Kidney (tissue), 14 donors: ENCODE data around the gene USP24. TPM values are rescaled to one million over a fixed set of nuclear protein-coding genes. Genes with fewer than 3 reads are reported as not detected.
A peak's percentile ranks its signal among the peaks of the same experiment; 100 is the strongest.

ENCODE experiments used
- DNase-seq, 5 donors: peaks; one replicate each; pipeline ENCODE4 v3.0.0-alpha.2; 2013 to 2020
- FAIRE-seq: peaks from 2 replicates; lab custom pipeline; 2012; peaks lifted over from hg19 to GRCh38; lab: Jason Lieb, UNC
- H3K27ac ChIP-seq, 2 donors: one replicate each; pipeline ENCODE4 v1.7.0; 2013; ENCODE audit warnings: low read depth in 2 of 2, low read length in 2 of 2, inconsistent platforms in 1 of 2
- H3K27me3 ChIP-seq: one replicate; pipeline ENCODE4 v1.7.1; 2013; ENCODE audit warnings: low read length, inconsistent platforms; ENCODE audit not compliant: control insufficient read depth, insufficient read depth
- H3K36me3 ChIP-seq, 3 donors: one replicate each; pipeline versions ENCODE4 v1.7.0 to v1.7.1; 2013; ENCODE audit warnings: low read length in 3 of 3, control low read depth in 1 of 3, inconsistent platforms in 1 of 3; ENCODE audit not compliant: insufficient read depth in 3 of 3, control insufficient read depth in 2 of 3
- H3K4me1 ChIP-seq, 3 donors: one replicate each; pipeline versions ENCODE4 v1.7.0 to v1.7.1; 2013; ENCODE audit warnings: low read length in 3 of 3, inconsistent platforms in 1 of 3, low read depth in 1 of 3; ENCODE audit not compliant: control insufficient read depth in 2 of 3, insufficient read depth in 2 of 3
- H3K4me3 ChIP-seq, 3 donors: one replicate each; pipeline versions ENCODE4 v1.7.0 to v1.8.1; 2013; ENCODE audit warnings: low read length in 3 of 3, control low read depth in 1 of 3, inconsistent platforms in 1 of 3
- H3K9ac ChIP-seq, 3 donors: one replicate each; pipeline versions ENCODE4 v1.7.0 to v1.7.1; 2013; ENCODE audit warnings: low read length in 3 of 3, control low read depth in 1 of 3, inconsistent platforms in 1 of 3
- H3K9me3 ChIP-seq, 3 donors: one replicate each; pipeline versions ENCODE4 v1.7.0 to v1.7.1; 2013; ENCODE audit warnings: low read length in 3 of 3, control low read depth in 1 of 3, inconsistent platforms in 1 of 3; ENCODE audit not compliant: control insufficient read depth in 2 of 3, insufficient read depth in 1 of 3
- CTCF ChIP-seq: IDR thresholded peaks from 3 replicates; pipeline ENCODE4 v1.5.1; 2012; ENCODE audit warnings: mild to moderate bottlenecking, moderate library complexity, borderline replicate concordance; ENCODE audit not compliant: insufficient read depth; ENCODE audit errors: extremely low read depth
- intact Hi-C: fragments of 100-400 bp; cut with DNase I; formaldehyde crosslinking; loops from one replicate; pipeline ENCODE4 v1.11.1; 2022
- polyA plus RNA-seq: library from polyadenylated mRNA; stranded (reverse); fragments of 350-450 nt; fragmentation: Illumina TruSeq; extraction: RNeasy Lipid Tissue Mini Kit (QIAGEN cat#74804); gene quantifications from one replicate; pipeline ENCODE4 v1.2.3, GENCODE V29; 2014; ENCODE audit warnings: low read depth, low replicate concordance; ENCODE audit not compliant: insufficient read depth
- total RNA-seq: library from RNA; stranded (reverse); fragmentation: NEBNext Ultra II Directional; extraction: Animal tissue kit (Norgen Biotek cat#: 25700); gene quantifications from one replicate; pipeline ENCODE4 v1.2.1, GENCODE V29; 2021
- donor health status: control.
- donor health status: control.
- donor health status: control.
- donor health status: control.
- donor health status: control.
- donor health status: DM: yes; HTN: yes; CAD: no.
- donor health status: Normal renal cell carcinoma (clear cell type).

The USP24 gene
- total and polyA plus RNA-seq, 2 donors from 2014 or later: 10.1 to 49.2 TPM

DNA sequence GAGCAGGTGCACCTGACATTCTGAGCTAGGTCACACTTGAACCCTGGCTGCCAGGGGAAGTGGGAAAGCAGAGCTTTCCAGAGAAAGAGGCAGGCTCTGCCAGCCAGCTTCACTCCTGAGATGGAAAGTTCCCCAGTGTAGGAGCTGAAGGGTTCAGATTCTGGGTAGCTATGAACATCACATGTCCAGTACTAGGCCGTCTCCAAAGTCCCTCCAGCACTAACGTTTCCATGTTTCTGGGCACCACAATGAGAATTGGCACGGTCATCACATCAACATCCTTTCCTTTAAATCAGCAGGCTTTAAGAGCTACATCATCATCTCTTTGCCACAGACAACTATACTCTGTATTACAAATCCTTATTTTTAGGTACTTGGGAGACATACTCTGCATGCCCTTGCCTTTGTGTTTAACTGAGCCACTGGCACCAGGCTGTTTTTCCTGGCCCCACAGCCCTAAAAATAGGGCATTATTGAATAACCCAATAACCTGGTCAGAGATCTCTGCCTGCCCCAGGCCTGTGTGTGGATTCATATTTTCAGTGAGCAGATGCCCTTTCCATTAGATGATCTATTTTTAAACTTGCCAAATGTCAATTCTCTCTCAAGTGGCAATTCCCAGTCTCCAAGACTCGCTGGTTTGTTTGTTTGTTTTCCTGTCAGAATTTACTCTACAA is 35.4 kb upstream of the USP24 start:
- H3K27me3 ChIP-seq: no peaks in the 10 kb centered on the region
- no peak for FAIRE-seq
- H3K9me3 ChIP-seq: no peaks in the 10 kb centered on the region
- H3K9ac ChIP-seq: no peak overlapping the region
- no peak overlapping the region for H3K4me3 ChIP-seq
- no peaks in the 10 kb centered on the region for H3K4me1 ChIP-seq
- intact Hi-C loops: no loop called here
- H3K36me3 ChIP-seq: no peaks in the 10 kb centered on the region
- TF ChIP-seq CTCF: no peak
- H3K27ac ChIP-seq: peak overlapping the region; percentile 9 to 38
- DNase-seq: no peak

DNA sequence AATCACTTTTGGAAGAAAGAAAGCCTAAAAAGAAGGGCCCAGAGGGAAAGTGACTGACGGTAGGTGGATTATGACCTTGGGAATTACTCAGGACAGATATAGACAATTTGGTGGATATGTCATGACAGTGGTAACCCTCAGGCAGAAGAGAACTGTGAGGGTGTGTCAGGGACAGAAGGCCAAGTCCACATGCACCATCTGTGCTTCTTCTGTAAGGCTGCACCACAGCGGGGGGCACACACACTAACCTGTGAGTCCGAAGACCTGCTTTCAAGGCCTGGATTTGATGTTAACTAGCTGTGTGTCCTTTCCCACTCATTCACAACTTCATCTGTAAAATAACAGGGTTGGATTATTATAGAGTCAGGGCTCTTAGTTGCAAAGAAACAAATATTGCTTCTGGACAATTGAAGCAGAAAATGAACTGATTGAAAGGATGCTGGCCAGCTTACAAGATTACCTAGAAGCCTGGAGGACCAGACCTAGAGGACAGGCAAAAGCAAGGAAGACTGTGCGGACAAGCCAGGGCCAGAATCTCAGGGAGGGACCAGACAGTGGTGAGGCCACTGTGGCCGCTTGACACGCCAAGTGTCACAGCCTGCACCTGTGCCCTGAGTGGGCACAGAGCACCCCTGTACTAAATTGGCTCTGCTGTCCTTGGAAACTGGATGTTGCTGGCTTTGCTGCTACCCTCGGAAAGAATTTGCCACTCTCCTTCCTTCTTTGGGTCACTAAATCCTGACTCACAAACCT is 34.7 kb upstream of the USP24 start:
- FAIRE-seq: no peak

DNA sequence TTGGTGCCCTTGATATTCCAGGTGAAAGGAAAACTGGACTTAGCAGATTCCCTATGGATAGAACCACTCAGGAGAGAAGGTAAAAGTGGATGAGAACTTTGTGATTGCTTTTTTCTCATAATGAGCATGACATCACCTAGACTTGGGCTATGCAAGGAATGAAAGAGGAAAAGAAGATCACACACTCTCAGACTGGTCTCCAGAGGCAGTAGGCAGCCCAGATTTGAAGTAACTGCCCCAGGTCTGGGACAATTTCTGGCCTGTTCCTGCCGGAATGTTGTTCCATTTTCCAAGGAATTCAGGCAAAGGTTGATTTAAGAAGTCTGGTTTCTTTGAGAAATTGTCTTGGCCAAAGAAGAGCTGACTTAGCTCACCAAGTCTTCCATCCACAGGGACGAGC is 31.7 kb upstream of the USP24 start:
- FAIRE-seq (no peak), DNase-seq (no peak)
- no peak for TF ChIP-seq CTCF
- Histone ChIP-seq H3K4me3 (no peak overlapping the region), H3K4me1 (no peaks in the 10 kb centered on the region), H3K27ac (peak overlapping the region in 1 of 2 donors; percentile 32), H3K27me3 (no peaks in the 10 kb centered on the region), H3K9me3 (no peaks in the 10 kb centered on the region), H3K9ac (no peak overlapping the region), H3K36me3 (no peaks in the 10 kb centered on the region)
- intact Hi-C loops: no loop called here

More for the DNA sequence above, 34.7 kb upstream of the USP24 start:
- no peak for TF ChIP-seq CTCF
- Histone ChIP-seq H3K9ac (no peak overlapping the region), H3K36me3 (no peaks in the 10 kb centered on the region), H3K27ac (peak overlapping the region; percentile 2 to 38), H3K27me3 (no peaks in the 10 kb centered on the region), H3K4me3 (no peak overlapping the region), H3K4me1 (no peaks in the 10 kb centered on the region), H3K9me3 (no peaks in the 10 kb centered on the region)
- intact Hi-C loops: no loop called here
- DNase-seq: no peak
